ENCODE data around the gene DSCAM.

Gene DSCAM

GRCh38 chr21:40723966-40724365, 123.0 kb downstream of the DSCAM start:
- no peak overlapping the region for H3K27ac Mint-ChIP-seq
- no peaks in the 10 kb centered on the region for H3K4me1 Mint-ChIP-seq (ENCODE audit: low read depth)
- no peaks in the 10 kb centered on the region for H3K36me3 Mint-ChIP-seq

GRCh38 chr21:40723317-40723716, 123.6 kb downstream of the DSCAM start:
- Mint-ChIP-seq H3K27ac (no peak overlapping the region), H3K9me3 (ENCODE audit: low read depth) (peaks cover 14% of the 10 kb centered on the region), H3K27me3 (peaks cover 2% of the 10 kb centered on the region), H3K36me3 (no peaks in the 10 kb centered on the region), H3K4me1 (ENCODE audit: low read depth) (no peaks in the 10 kb centered on the region), H3K4me3 (no peak overlapping the region)

More at GRCh38 chr21:40723966-40724365, 123.0 kb downstream of the DSCAM start:
- H3K27me3 Mint-ChIP-seq: peaks cover 2% of the 10 kb centered on the region
- peaks cover 14% of the 10 kb centered on the region for H3K9me3 Mint-ChIP-seq (ENCODE audit: low read depth)
- no peak overlapping the region for H3K4me3 Mint-ChIP-seq

- Mint-ChIP-seq H3K4me1 (ENCODE audit: low read depth) (no peaks in the 10 kb centered on the region), H3K27me3 (peaks cover 4% of the 10 kb centered on the region)
Measured at GRCh38 chr21:40719615-40720014, 127.3 kb downstream of the DSCAM start.

GRCh38 chr21:40717028-40717427, 129.9 kb downstream of the DSCAM start:
- Mint-ChIP-seq H3K4me1 (ENCODE audit: low read depth) (no peaks in the 10 kb centered on the region), H3K27me3 (peaks cover 5% of the 10 kb centered on the region), H3K27ac (no peak overlapping the region), H3K4me3 (no peak overlapping the region), H3K36me3 (no peaks in the 10 kb centered on the region), H3K9me3 (ENCODE audit: low read depth) (peaks cover 14% of the 10 kb centered on the region)

More at GRCh38 chr21:40719615-40720014, 127.3 kb downstream of the DSCAM start:
- Mint-ChIP-seq H3K4me3 (no peak overlapping the region), H3K27ac (no peak overlapping the region), H3K36me3 (no peaks in the 10 kb centered on the region), H3K9me3 (ENCODE audit: low read depth) (peaks cover 14% of the 10 kb centered on the region)

GRCh38 chr21:40714536-40714935, 132.4 kb downstream of the DSCAM start:
- Mint-ChIP-seq H3K4me1 (ENCODE audit: low read depth) (no peaks in the 10 kb centered on the region), H3K4me3 (no peak overlapping the region), H3K9me3 (ENCODE audit: low read depth) (no peaks in the 10 kb centered on the region), H3K27me3 (peaks cover 5% of the 10 kb centered on the region), H3K36me3 (no peaks in the 10 kb centered on the region), H3K27ac (no peak overlapping the region)

GRCh38 chr21:40707656-40708244, 139.2 kb downstream of the DSCAM start:
- H3K36me3 Mint-ChIP-seq: no peaks in the 10 kb centered on the region
- H3K4me1 Mint-ChIP-seq (ENCODE audit: low read depth): no peaks in the 10 kb centered on the region
- H3K4me3 Mint-ChIP-seq: no peak overlapping the region
- H3K27me3 Mint-ChIP-seq: peaks cover 2% of the 10 kb centered on the region
- no peaks in the 10 kb centered on the region for H3K9me3 Mint-ChIP-seq (ENCODE audit: low read depth)
- no peak overlapping the region for H3K27ac Mint-ChIP-seq

- Mint-ChIP-seq H3K4me1 (ENCODE audit: low read depth) (no peaks in the 10 kb centered on the region), H3K36me3 (no peaks in the 10 kb centered on the region), H3K27me3 (peaks cover 3% of the 10 kb centered on the region), H3K27ac (no peak overlapping the region), H3K4me3 (no peak overlapping the region), H3K9me3 (ENCODE audit: low read depth) (no peaks in the 10 kb centered on the region)
Measured at GRCh38 chr21:40706806-40707655, 139.9 kb downstream of the DSCAM start.

GRCh38 chr21:40706176-40706575, 140.8 kb downstream of the DSCAM start:
- Mint-ChIP-seq H3K27me3 (peaks cover 4% of the 10 kb centered on the region), H3K36me3 (no peaks in the 10 kb centered on the region), H3K4me1 (ENCODE audit: low read depth) (no peaks in the 10 kb centered on the region), H3K4me3 (no peak overlapping the region), H3K9me3 (ENCODE audit: low read depth) (no peaks in the 10 kb centered on the region), H3K27ac (no peak overlapping the region)

- Mint-ChIP-seq H3K9me3 (ENCODE audit: low read depth) (no peaks in the 10 kb centered on the region), H3K36me3 (no peaks in the 10 kb centered on the region), H3K27me3 (peaks cover 4% of the 10 kb centered on the region), H3K4me1 (ENCODE audit: low read depth) (no peaks in the 10 kb centered on the region), H3K4me3 (no peak overlapping the region), H3K27ac (no peak overlapping the region)
Measured at GRCh38 chr21:40704141-40704540, 142.8 kb downstream of the DSCAM start.

- H3K4me3 Mint-ChIP-seq: no peak overlapping the region
- H3K4me1 Mint-ChIP-seq (ENCODE audit: low read depth): no peaks in the 10 kb centered on the region
- no peaks in the 10 kb centered on the region for H3K36me3 Mint-ChIP-seq
- no peaks in the 10 kb centered on the region for H3K9me3 Mint-ChIP-seq (ENCODE audit: low read depth)
- peaks cover 4% of the 10 kb centered on the region for H3K27me3 Mint-ChIP-seq
- no peak overlapping the region for H3K27ac Mint-ChIP-seq
Measured at GRCh38 chr21:40699366-40699765, 147.6 kb downstream of the DSCAM start.

- no peaks in the 10 kb centered on the region for H3K36me3 Mint-ChIP-seq
- no peak overlapping the region for H3K4me3 Mint-ChIP-seq
- H3K27me3 Mint-ChIP-seq: peaks cover 5% of the 10 kb centered on the region
- no peak overlapping the region for H3K27ac Mint-ChIP-seq
- no peaks in the 10 kb centered on the region for H3K9me3 Mint-ChIP-seq (ENCODE audit: low read depth)
- H3K4me1 Mint-ChIP-seq (ENCODE audit: low read depth): no peaks in the 10 kb centered on the region
Measured at GRCh38 chr21:40696246-40696645, 150.7 kb downstream of the DSCAM start.

GRCh38 chr21:40689840-40690360, 157.1 kb downstream of the DSCAM start:
- no peak overlapping the region for H3K4me3 Mint-ChIP-seq
- H3K36me3 Mint-ChIP-seq: no peaks in the 10 kb centered on the region
- no peaks in the 10 kb centered on the region for H3K9me3 Mint-ChIP-seq (ENCODE audit: low read depth)
- no peaks in the 10 kb centered on the region for H3K4me1 Mint-ChIP-seq (ENCODE audit: low read depth)
- H3K27me3 Mint-ChIP-seq: peaks cover 6% of the 10 kb centered on the region
- no peak overlapping the region for H3K27ac Mint-ChIP-seq

- Mint-ChIP-seq H3K27me3 (peaks cover 6% of the 10 kb centered on the region), H3K27ac (no peak overlapping the region), H3K4me3 (no peak overlapping the region), H3K9me3 (ENCODE audit: low read depth) (no peaks in the 10 kb centered on the region), H3K36me3 (no peaks in the 10 kb centered on the region), H3K4me1 (ENCODE audit: low read depth) (no peaks in the 10 kb centered on the region)
Measured at GRCh38 chr21:40689217-40689616, 157.7 kb downstream of the DSCAM start.

GRCh38 chr21:40688106-40688864, 158.7 kb downstream of the DSCAM start:
- no peaks in the 10 kb centered on the region for H3K4me1 Mint-ChIP-seq (ENCODE audit: low read depth)

GRCh38 chr21:40687625-40688024, 159.3 kb downstream of the DSCAM start:
- H3K9me3 Mint-ChIP-seq (ENCODE audit: low read depth): peaks cover 8% of the 10 kb centered on the region
- H3K36me3 Mint-ChIP-seq: no peaks in the 10 kb centered on the region
- H3K4me3 Mint-ChIP-seq: no peak overlapping the region
- no peak overlapping the region for H3K27ac Mint-ChIP-seq
- H3K4me1 Mint-ChIP-seq (ENCODE audit: low read depth): no peaks in the 10 kb centered on the region
- H3K27me3 Mint-ChIP-seq: peaks cover 10% of the 10 kb centered on the region

More at GRCh38 chr21:40688106-40688864, 158.7 kb downstream of the DSCAM start:
- Mint-ChIP-seq H3K36me3 (no peaks in the 10 kb centered on the region), H3K4me3 (no peak overlapping the region), H3K9me3 (ENCODE audit: low read depth) (peaks cover 3% of the 10 kb centered on the region), H3K27me3 (peaks cover 6% of the 10 kb centered on the region), H3K27ac (no peak overlapping the region)

Measured in activated naive CD8-positive, alpha-beta T cell (primary cell).